Spinal cord (tissue), 10 donors: ENCODE measurements around the gene TGFBRAP1. TPM values are rescaled to one million over a fixed set of nuclear protein-coding genes. Genes with fewer than 3 reads are reported as not detected.
A peak's percentile ranks its signal among the peaks of the same experiment; 100 is the strongest.

Source experiments
- DNase-seq, 6 donors: peaks; one replicate each; pipeline versions ENCODE4 v3.0.0 to v3.0.0-alpha.2; 2013 to 2015; ENCODE audit warnings: low spot score in 6 of 6, low read depth in 4 of 6
- H3K27ac ChIP-seq: one replicate; pipeline ENCODE4 v1.5.1; 2013; ENCODE audit warnings: low read depth, low read length, control low read depth
- H3K27me3 ChIP-seq: one replicate; pipeline ENCODE4 v1.6.1; 2013; ENCODE audit warnings: low read length; ENCODE audit not compliant: control insufficient read depth, insufficient read depth
- H3K36me3 ChIP-seq: one replicate; pipeline ENCODE4 v1.6.1; 2013; ENCODE audit warnings: low read length; ENCODE audit not compliant: control insufficient read depth, insufficient read depth
- H3K4me1 ChIP-seq: one replicate; pipeline ENCODE4 v1.6.1; 2013; ENCODE audit warnings: low read length; ENCODE audit not compliant: control insufficient read depth, insufficient read depth
- H3K4me3 ChIP-seq: one replicate; pipeline ENCODE4 v1.5.1; 2013; ENCODE audit warnings: low read depth, low read length, control low read depth
- H3K9me3 ChIP-seq: one replicate; pipeline ENCODE4 v1.6.1; 2013; ENCODE audit warnings: low read length; ENCODE audit not compliant: control insufficient read depth, insufficient read depth
- WGBS: methylation state at CpG from one replicate; pipeline ENCODE4 v1.1.5; 2013; ENCODE audit warnings: missing lambda C conversion rate; ENCODE audit not compliant: insufficient coverage; 5-methylcytosine and 5-hydroxymethylcytosine counted together
- polyA plus RNA-seq, 2 donors: library from polyadenylated mRNA; unstranded; fragments of 120-200 nt; gene quantifications; one replicate each; pipeline ENCODE4 v1.2.1, GENCODE V29; 2013; ENCODE audit not compliant: insufficient read length in 2 of 2
- total RNA-seq, 2 donors: library from RNA; depleted of rRNA in 1 of 2; stranded (reverse); fragments of 120-200 nt in 1 of 2; fragments of >200 nt in 1 of 2; gene quantifications; one replicate each; pipeline versions ENCODE4 v1.2.3 to v1.2.4, GENCODE V29; 2013 to 2014
- donor health status: healthy.

TGFBRAP1 gene
- total and polyA plus RNA-seq, 4 donors, result 14.7 to 18.9 (median 17.8) TPM

- Histone ChIP-seq H3K4me3 (no peak overlapping the region), H3K27me3 (no peaks in the 10 kb centered on the region), H3K27ac (no peak overlapping the region), H3K4me1 (peaks cover 14% of the 10 kb centered on the region), H3K36me3 (no peaks in the 10 kb centered on the region), H3K9me3 (no peaks in the 10 kb centered on the region)
- WGBS, result 62% methylated on average over 9 of the region's 9 CpGs
- peak in 1 of 6 donors; percentile 61 for DNase-seq
Measured at GRCh38 chr2:105373344-105373781, 43.8 kb upstream of the TGFBRAP1 start.

- no peaks in the 10 kb centered on the region for H3K9me3 ChIP-seq
- 61% methylated on average over 4 of the region's 4 CpGs for WGBS
- no peaks in the 10 kb centered on the region for H3K36me3 ChIP-seq
- no peak overlapping the region for H3K27ac ChIP-seq
- no peaks in the 10 kb centered on the region for H3K27me3 ChIP-seq
- no peak for DNase-seq
- H3K4me3 ChIP-seq, result no peak overlapping the region
- peaks cover 12% of the 10 kb centered on the region for H3K4me1 ChIP-seq
Measured at GRCh38 chr2:105371810-105372209, 42.3 kb upstream of the TGFBRAP1 start.

GRCh38 chr2:105371156-105371555 lies 41.6 kb upstream of the TGFBRAP1 start:
- Histone ChIP-seq H3K4me3 (no peak overlapping the region), H3K4me1 (peaks cover 12% of the 10 kb centered on the region), H3K27me3 (no peaks in the 10 kb centered on the region), H3K36me3 (no peaks in the 10 kb centered on the region), H3K27ac (no peak overlapping the region), H3K9me3 (no peaks in the 10 kb centered on the region)
- WGBS, result 81% methylated on average over 9 of the region's 10 CpGs
- DNase-seq, result no peak

- Histone ChIP-seq H3K9me3 (no peaks in the 10 kb centered on the region), H3K27me3 (no peaks in the 10 kb centered on the region), H3K27ac (no peak overlapping the region), H3K4me1 (peaks cover 12% of the 10 kb centered on the region), H3K36me3 (no peaks in the 10 kb centered on the region), H3K4me3 (no peak overlapping the region)
- DNase-seq, result peak; percentile 69 to 97 (median 76)
- WGBS, result 45% methylated on average over 23 of the region's 30 CpGs
Measured at GRCh38 chr2:105369777-105370690, 40.5 kb upstream of the TGFBRAP1 start.

GRCh38 chr2:105368759-105369408 lies 39.3 kb upstream of the TGFBRAP1 start:
- no peaks in the 10 kb centered on the region for H3K27me3 ChIP-seq
- H3K27ac ChIP-seq, result no peak overlapping the region
- WGBS, result 94% methylated on average over 3 of the region's 8 CpGs
- H3K36me3 ChIP-seq, result no peaks in the 10 kb centered on the region
- peaks cover 12% of the 10 kb centered on the region for H3K4me1 ChIP-seq
- H3K9me3 ChIP-seq, result no peaks in the 10 kb centered on the region
- DNase-seq, result no peak
- H3K4me3 ChIP-seq, result no peak overlapping the region

- no peaks in the 10 kb centered on the region for H3K36me3 ChIP-seq
- H3K27ac ChIP-seq, result no peak overlapping the region
- no peaks in the 10 kb centered on the region for H3K9me3 ChIP-seq
- H3K4me3 ChIP-seq, result no peak overlapping the region
- H3K27me3 ChIP-seq, result no peaks in the 10 kb centered on the region
- peaks cover 13% of the 10 kb centered on the region for H3K4me1 ChIP-seq
- WGBS, result 100% methylated on average over 2 of the region's 3 CpGs
- no peak for DNase-seq
Measured at GRCh38 chr2:105365206-105365605, 35.7 kb upstream of the TGFBRAP1 start.

- Histone ChIP-seq H3K4me3 (no peak overlapping the region), H3K27me3 (no peaks in the 10 kb centered on the region), H3K9me3 (no peaks in the 10 kb centered on the region), H3K36me3 (no peaks in the 10 kb centered on the region), H3K4me1 (peaks cover 7% of the 10 kb centered on the region), H3K27ac (no peak overlapping the region)
- WGBS, result 100% methylated on average over 3 of the region's 5 CpGs
- DNase-seq, result no peak
Measured at GRCh38 chr2:105364436-105365139, 35.1 kb upstream of the TGFBRAP1 start.

- 76% methylated on average over 12 of the region's 15 CpGs for WGBS
- Histone ChIP-seq H3K27ac (no peak overlapping the region), H3K4me1 (peaks cover 7% of the 10 kb centered on the region), H3K4me3 (no peak overlapping the region), H3K9me3 (no peaks in the 10 kb centered on the region), H3K27me3 (no peaks in the 10 kb centered on the region), H3K36me3 (peaks cover 4% of the 10 kb centered on the region)
- DNase-seq, result peak in 1 of 6 donors; percentile 24
Measured at GRCh38 chr2:105362862-105363591, 33.5 kb upstream of the TGFBRAP1 start.
